GM21786 (cell line): ENCODE results near the gene TJP3.

Source experiments
- ATAC-seq: cut with Tn5 transposase; IDR thresholded peaks from one replicate; pipeline ENCODE4 v1.9.1; 2021; ENCODE audit not compliant: unreplicated experiment

TJP3 gene

DNA sequence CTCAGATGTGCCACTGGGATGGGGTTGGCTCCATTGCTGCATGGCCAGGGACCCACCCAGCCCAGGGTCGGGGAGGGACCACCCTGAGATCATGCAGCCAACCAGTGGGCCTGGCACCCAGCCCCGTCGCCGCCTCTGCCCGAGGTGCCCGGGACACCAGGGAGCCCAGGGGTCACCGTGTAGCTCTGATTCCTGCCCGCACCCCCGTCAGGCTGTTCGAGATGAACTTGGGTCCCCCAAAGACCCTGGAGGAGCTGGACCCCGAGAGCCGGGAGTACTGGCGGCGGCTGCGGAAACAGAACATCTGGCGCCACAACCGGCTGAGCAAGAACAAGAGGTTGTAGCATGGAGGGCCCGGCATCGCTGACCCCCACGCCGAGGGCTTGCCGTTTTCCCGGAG, 58.9 kb downstream of the TJP3 start:
- ATAC-seq, result no peak

DNA sequence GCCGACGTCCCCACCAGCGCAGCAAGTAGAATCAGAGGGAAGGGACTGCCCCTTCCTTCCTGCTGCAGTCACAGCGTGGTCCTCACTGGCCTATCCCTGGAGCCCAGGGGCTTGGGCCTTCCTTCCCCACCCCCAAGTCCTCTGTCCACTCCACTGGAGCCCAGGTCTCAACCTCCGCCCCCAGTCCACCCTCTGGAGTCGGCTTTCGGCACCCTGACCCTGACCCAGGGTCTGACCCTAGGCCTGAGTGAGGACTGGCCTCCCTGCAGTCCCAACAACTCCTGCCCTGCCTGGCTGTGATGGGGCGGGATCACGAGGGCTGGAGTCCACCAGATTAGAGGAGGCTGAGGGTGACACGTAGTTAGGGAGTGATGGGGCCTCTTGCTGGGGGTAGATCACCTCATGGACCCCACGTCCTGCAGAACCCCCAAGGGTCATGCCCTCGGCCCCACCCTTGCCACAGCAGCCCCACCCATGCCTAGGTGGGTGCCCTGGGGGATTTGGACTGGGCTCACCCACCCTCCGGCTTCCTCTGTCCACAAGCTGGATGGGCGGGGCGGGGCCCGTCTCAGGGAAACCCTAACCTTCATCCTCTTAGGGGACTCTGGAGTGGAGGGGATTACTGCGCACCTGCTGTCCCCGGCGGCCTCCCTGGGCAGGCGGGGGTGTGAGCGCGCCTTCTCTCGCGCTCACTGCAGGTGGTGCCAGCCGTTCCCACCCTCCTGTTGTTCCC, 60.0 kb downstream of the TJP3 start:
- no peak for ATAC-seq

DNA sequence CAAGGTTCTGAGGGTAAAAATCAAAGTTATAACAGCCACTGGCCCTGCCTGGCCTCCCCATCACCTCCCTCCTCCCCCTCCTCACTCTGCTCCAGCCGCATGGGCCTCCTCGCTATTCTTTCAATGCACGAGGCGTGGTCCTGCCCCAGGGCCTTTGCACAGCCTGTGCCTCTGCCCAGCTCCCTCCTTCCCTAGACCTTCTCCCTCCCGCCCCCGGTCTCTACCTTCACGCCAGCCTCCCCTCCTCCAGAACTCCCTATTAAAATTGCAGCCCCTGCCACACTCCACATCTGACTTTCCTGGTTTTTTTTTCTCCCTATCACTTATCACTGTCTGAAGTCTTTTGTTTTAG, 60.5 kb downstream of the TJP3 start:
- no peak for ATAC-seq

DNA sequence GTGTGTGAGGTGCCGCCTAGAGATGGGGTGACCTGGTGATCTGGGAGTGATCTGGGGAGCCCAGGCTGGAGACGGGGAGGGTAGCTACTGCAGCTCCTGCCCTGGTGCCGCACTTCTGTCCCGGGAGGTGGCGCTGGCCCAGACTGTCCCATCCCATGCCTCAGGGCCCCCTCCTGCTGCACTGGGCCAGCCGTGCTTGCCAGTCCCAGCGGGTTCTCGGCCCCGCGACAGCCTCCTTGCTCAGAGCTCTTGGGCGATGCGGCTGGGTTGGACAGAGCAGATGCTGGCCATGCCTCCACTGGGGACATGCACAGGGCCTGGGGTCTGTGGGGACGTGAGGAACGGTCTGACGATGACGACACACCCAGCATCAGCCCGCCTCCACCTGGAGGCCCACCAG, 61.3 kb downstream of the TJP3 start:
- no peak for ATAC-seq

DNA sequence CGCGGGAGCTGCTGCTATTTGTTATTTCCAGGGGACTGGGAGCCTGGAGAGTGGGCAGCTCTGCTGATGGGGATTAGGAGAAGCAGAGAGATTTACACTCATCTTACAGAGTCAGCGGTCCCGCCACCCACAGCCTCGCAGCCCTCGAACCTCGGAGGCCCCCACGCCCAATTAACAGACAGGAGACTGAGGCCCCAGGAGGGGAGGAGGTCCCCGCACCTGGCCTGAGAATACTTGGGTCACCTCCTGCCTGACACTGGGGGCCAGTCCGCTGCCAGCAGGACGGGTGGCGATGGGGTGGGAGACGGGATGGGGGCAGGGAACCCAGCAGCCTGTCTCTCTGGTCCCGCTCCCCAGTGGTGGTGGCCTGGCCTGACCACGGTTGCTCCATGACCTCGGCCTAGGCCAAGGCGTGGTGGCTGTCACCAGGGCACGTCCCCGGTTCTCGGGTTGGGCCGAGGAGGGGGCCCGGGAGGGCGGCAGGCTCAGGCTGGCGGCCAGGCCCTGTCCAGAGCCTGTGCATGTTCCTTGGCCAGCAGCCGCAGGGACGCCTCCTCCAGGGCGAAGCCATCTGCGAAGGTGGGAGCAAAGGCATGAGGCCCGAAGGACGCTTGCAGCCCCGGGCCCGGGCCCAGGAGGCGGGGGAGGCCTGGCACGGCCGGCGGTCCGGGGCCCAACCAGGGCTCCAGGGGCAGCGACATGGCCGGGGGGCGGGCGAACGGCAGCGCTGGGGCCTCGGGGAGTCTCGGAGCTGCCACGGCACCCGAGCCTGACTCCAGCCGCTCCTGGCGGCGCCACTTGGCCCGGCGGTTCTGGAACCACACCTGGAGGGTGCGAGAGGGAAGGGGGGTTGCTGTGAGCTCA, 62.2 kb downstream of the TJP3 start:
- ATAC-seq, result no peak

DNA sequence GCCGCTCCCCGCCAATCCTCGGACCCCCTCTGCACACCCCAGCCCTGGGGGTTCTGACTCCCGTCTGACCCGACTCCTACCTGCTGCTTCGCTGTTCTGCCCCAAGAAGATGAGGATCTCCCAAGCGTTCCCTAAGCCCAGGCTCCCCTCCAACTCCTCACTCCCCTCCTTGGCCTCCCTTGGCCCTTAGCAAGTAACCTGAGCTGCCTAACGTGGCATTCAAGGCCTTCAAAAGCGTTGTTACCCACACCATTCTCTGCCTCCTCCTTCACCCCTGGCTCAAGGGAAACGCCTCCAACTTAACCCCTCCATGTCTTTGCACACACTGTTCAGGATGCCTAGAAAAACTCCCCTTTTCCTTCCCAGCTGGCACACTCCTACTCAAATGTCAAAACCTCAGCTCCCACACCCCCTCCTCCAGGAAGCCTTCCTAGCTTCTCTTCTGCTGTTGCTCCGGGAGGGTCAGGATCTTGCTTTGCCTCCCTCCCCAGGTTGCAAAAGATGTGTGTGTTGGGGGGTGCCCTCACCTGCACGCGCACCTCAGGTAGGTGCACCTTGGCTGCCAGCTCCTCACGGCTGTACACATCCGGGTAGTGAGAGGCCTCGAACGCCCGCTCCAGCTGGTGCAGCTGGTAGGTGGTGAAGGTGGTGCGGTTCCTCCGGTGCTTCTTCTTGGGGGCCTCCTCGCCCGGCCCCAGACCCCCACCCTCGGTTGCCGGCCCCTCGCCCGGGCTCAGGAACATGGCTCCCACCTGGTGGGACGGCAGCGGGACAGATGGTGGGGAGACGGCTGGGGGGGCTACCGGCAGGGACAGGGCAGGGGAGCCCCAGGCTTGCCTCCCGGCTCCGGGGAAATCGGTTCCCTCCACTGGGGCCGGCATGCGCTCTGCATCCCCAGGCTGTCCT, 63.1 kb downstream of the TJP3 start:
- ATAC-seq, result no peak

DNA sequence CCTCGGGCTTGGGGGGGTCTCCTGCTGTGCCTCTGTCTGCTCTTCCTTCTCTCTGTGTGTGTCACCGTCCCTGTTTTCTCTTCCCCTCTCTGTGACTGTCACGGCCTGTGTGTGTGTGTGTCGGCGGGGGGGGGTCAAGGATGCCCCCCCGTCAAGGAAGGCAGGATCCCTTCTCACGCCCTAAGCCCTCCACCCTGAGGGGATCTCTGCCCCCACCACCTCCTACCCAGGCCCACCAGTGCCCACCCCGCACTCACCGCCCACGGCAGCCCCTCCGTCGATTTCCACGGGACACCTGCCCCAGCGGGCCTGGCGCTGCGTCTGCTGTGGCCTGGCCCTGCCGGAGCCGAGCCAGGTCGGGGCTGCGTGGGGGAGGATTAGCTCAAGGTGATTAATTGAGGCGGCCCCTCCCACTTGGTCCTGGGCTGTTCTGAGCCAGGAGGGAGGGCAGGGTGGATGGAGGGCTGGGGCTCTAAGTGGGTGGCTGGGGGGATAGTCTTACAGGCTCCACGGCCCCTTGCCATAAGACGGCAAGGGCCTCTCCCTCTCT, 63.8 kb downstream of the TJP3 start, which contains the start of gene RAX2:
TSS of gene RAX2 (minus strand) at position 323 of the 550 bp plus-strand sequence. CDS start 486 bp downstream, outside the sequence.
- ATAC-seq, result no peak

DNA sequence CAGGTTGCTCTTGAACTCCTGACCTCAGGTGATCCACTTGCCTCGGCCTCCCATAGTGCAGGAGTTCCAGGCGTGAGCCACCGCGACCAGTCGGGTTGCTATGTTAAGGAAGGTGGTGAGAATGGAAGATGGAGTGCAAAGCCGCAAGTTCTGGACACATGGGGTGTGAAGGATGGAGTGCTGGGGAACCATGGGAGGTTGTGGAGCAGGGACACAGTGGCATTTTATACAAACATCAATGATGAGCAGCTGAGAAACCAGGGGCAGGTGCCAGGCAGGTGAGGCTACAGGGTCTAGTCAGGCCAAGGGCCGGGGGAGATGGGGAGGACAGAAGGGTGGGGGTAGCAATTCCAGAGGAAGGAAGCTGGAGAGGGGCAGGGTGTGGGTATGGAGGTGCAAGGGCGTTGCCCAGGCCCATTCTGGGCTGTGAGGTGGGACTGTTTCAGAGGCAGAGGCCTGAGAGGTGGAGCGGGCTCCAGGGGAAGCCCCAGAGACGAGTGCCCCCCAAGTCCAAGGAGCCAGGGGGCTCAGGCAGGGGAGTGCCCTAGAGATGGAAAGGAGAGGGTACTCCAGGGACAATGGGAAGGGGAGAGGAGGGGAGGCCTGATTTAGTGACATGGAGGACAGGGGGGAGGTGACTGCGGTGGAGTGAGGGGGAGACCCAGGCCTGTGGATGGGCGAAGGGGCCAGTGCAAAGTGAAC, 65.8 kb downstream of the TJP3 start:
- no peak for ATAC-seq

DNA sequence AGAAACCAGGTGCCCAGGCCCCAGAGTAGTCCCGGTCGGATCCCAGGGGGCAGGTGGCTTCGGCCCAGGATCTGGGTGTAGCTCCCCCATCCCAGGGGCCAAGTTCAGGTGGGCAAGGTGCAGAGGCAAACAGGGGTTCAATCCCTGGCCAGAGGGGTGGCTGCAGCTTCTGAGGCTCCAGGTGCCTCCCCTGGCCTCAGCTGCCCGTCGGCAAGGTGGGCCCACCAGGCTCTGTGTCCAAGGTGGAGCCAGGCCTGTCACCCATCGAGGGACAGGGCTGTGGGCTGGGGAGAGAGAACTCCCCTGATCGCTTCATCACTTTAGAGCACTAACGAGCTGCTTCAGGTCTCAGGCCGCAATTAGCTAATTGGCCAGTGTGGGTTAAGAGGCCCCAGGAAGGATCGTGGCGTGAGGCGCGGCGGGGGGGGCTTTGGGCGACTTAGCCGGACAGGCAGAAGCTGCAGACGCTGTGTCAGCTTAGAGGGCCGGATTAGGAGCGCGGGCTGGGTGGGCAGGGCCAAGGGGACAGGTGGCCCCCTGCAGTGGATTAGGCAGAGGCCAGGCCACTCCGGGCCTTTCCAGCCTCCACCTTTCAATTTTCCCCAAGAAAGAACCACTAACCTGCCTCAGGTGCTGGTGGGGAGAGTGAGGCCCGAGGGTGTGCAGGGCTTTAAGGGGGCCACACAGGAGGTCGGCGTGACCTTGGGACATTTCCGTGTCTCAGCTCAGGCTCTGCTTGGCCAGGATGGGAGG, 66.6 kb downstream of the TJP3 start:
- no peak for ATAC-seq

DNA sequence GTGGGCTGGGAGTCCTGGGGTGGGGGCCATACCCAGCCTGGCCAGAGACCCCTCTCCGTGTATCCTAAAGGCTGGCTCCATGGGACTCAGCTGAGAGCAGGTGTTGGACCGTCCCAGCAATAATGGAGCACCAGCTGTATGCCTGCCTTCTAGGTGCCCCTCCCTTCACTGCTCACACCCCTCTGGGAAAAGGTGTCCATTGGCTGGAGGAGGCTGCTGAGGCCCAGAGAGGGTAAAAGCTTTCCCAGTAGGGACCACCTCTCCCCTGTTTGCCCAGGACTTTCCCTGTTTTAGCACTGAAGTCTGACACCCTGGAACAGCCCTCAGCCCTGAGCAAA, 67.2 kb downstream of the TJP3 start:
- no peak for ATAC-seq

DNA sequence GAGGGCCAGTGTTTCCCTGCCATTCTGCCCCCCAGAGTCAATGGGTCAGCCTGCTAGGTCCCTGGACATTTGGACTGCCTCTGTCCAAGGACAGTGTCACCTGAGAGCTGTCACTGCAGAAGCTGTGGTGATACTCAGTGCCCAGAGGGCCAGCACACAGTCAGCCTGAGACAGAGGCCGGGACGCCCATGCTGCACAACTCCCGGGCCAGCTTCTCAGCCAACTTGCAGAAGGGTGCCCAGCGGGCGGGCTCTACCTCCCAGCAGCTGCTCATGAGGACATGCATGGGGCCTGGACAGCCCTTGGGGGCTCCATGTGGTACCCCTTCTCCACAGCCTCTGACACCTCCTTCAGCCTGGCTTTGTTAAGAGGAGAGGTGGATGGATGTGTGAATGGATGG, 67.6 kb downstream of the TJP3 start:
- no peak for ATAC-seq

DNA sequence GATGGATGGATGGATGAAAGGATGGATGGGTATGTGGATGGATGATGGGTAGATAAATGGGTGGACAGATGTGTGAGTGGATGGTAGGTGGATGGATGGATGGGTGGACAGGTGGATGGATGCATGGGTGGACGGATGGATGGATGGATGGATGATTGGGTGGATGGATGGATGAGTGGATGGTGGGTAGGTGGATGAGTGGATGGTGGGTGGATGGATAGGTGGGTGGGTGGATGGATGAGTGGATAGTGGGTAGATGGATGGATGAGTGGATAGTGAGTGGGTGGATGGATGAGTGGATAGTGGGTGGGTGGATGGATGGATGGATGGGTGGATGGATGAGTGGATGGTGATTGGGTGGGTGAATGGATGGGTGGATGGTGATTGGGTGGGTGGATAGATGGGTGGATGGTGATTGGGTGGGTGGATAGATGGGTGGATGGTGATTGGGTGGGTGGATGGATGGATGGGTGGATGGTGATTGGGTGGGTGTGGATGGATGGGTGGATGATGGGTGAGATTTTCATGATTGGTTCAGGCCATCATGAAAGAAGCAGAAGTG, 68.4 kb downstream of the TJP3 start:
- ATAC-seq, result no peak

DNA sequence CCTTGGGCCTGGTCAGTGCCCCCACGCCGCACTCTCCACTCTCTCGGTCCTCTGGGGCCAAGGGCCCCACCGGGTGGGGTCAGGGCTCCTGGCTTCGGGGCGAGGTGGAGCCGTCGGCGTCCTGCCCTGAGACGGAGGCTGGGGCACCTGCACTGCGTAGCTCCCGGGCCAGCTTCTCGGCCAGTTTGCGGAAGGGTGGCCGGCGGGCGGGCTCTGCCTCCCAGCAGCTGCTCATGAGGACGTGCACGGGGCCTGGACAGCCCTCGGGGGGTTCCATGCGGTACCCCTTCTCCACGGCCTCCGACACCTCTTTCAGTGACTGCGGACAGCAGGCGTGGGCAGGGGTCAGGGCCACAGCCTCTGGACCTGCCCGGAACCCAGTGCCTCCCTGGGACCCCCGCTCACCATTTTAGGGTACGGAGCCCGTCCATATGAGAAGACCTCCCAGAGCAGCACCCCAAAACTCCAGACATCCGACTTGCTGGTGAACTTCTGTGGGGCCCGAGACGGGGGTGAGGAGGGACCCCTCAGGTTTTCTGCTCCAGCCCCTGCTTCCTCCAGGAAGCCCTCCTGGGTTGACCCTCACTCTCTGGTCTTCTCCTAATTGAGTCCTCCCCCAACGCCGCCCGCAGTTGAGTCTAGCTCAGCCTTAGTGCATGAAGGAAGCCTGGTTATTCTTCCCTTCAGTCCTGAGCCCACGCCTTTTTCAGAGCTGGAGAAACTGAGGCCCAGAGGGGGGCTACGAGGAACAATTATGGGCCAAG, 70.1 kb downstream of the TJP3 start:
- no peak for ATAC-seq

DNA sequence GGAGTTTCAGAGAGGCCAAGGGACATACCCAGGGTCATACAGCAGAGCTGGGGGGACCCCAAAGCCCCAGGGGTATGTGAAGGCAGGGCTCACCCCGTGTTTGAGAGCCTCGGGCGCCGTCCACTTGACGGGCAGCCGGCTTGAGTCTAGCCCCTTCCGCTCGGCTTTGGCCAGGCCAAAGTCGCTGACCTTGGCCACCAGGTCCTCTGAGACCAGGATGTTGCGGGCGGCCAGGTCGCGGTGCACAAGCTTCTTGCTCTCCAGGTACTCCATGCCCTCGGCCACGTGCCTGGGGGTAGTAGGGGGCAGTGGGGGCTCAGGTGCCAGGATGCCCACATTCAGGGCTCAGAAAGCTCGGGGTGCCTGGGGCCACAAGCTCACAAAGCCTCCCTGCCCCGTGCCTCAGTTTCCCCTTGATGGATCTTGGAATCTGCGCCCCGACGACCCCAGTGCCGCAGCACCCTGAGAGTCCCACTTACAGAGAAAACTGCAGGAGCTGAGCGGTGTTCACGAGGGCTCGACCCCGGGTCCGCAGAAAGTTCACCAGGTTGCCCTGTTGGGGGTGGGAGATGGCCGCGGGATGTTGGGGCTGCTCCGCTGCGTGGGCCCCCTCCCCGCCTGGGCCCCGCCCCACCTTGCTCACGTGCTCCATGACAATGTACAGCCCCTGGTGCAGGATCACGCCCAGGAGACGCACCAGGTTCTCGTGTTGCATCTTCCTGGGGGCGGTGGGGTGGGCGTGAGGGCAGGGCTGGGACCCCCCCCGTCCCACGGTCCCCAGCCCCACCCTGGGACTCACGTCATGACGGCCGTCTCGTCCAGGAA, 70.9 kb downstream of the TJP3 start:
- no peak for ATAC-seq

DNA sequence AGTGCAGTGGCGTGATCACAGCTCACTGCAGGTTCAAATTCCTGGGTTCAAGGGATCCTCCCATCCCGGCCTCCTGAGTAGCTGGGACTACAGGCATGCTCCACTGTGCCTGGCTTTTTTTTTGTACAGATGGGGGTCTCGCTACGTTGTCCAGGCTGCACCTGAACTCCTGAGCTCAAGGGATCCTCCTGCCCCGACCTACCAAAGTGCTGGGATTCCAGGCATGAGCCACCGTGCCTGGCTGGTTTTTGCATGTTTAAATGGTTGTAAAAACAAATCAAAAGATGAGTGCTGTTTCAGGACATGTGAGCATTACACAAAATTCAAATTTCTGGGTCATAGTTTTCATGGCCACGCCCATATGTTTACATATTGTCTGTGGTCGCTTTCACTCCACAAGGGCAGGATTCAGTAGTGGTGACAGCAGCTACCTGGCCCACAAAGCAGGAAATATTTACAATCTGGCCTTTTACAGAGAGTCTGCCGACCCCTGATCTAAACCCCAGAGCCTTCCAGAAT, 72.7 kb downstream of the TJP3 start:
- no peak for ATAC-seq

DNA sequence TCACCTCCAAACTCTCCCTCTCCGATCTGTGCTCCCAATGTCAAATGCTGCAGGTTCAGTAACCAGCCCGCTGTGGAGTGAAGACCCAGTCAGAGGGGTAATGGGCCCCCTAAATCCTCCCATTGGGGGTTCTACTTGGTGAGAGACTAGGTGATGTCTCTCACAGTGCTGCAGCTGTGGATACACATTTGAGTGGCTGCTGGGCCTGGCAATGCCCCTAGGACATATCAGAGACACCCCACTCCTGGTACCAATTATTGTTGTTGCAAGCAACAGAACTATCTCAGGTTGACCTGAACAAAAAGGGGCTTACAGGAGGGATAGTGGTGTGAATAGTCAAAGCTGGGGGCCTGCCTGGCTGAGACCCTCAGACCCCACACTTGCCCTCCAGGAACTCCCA, 73.4 kb downstream of the TJP3 start:
- no peak for ATAC-seq

DNA sequence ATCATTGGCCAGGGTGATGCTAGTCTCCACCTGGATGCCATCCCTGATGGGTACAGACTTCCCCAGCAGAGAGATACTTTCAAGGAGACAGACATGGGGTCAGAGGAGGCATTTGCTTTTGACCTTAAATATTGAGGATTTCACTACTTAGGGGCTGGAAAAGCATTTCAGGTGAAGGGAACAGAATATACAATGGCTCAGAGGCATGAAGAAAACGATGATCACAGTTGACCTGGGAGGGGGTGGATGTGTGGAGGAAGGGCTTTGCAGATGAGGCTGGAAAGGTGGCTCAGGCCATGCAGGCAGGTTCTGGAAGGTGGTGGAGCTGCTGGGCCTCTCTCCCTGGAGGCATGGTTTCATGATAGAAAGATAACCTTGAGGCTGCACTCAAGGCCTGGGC, 74.1 kb downstream of the TJP3 start:
- ATAC-seq, result no peak

DNA sequence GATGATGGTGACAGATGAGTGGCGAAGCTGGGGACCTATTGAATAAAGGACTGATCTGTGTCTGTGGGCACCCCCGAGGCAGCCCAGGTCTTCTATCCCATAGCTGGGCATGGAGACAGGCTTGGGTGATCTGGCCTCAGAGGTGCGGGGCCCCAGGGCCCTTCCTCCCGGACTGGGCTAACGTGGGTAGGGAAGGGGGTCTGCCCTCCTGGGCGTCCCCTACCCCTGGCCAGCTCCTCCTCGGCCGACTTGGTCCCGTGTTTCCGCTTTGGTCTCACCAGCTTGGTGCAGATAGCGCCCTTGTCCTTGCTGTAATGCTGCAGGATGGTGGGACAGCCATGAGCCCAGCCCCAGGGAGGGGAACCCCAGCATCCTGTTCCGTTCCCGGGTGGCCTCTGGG, 74.7 kb downstream of the TJP3 start:
- ATAC-seq, result no peak
